Astrocyte of the cerebellum (primary cell): ENCODE results near the gene PADI3.

Experiments used
- DNase-seq: peaks from one replicate; pipeline ENCODE4 v3.0.0-alpha.2; 2011; ENCODE audit warnings: low read depth
- H3K4me3 ChIP-seq: 2 replicates; pipeline ENCODE4 v1.5.1; 2011; ENCODE audit warnings: mild to moderate bottlenecking, low read depth, low read length, moderate library complexity
- CTCF ChIP-seq: IDR thresholded peaks from 2 replicates; pipeline ENCODE4 v1.5.1; 2012; ENCODE audit warnings: low read length, low read depth, moderate library complexity, mild to moderate bottlenecking; ENCODE audit errors: missing control alignments
- in situ Hi-C: cut with HindIII; loops from 2 replicates; pipeline ENCODE4 v1.10.0; 2017; ENCODE audit warnings: low sequenced_read_pairs

The PADI3 gene

GRCh38 chr1:17204546-17205440 lies 44.1 kb upstream of the PADI3 start, which contains the start of gene PADI1:
PADI1 (plus strand) TSS chr1:17205128; CDS start chr1:17205218, 90 bp downstream.
- no peak for TF ChIP-seq CTCF
- no peak within 1 kb of the TSS for H3K4me3 ChIP-seq
- in situ Hi-C loops: no loop called here
- DNase-seq: no peak

GRCh38 chr1:17205652-17206051 lies 43.2 kb upstream of the PADI3 start:
- no peak for DNase-seq
- TF ChIP-seq CTCF: no peak
- no peak overlapping the region for H3K4me3 ChIP-seq
- in situ Hi-C loops: no loop called here

- no peak for TF ChIP-seq CTCF
- H3K4me3 ChIP-seq: no peak overlapping the region
- in situ Hi-C loops: no loop called here
- no peak for DNase-seq
Observed at GRCh38 chr1:17206196-17206595, 42.7 kb upstream of the PADI3 start.

GRCh38 chr1:17207046-17207445 lies 41.9 kb upstream of the PADI3 start:
- TF ChIP-seq CTCF: no peak
- DNase-seq: no peak
- H3K4me3 ChIP-seq: no peak overlapping the region
- in situ Hi-C loops: no loop called here

GRCh38 chr1:17207540-17207939 lies 41.4 kb upstream of the PADI3 start:
- H3K4me3 ChIP-seq: no peak overlapping the region
- TF ChIP-seq CTCF: no peak
- in situ Hi-C loops: no loop called here
- DNase-seq: no peak

- no peak for DNase-seq
- H3K4me3 ChIP-seq: no peak overlapping the region
- TF ChIP-seq CTCF: no peak
- in situ Hi-C loops: no loop called here
Observed at GRCh38 chr1:17207966-17208418, 40.9 kb upstream of the PADI3 start.
